ENCODE data around the gene COMMD1.
"Not testable (repeated sequence)": the region's sequence is repeated elsewhere in the genome, so short reads cannot be mapped to it uniquely, and the experiment has no call there.

Gene COMMD1

GRCh38 chr2:62074233-62074632 lies 168.8 kb downstream of the COMMD1 start:
- no peak for DNase-seq (ENCODE audit: low read depth)

GRCh38 chr2:62076980-62077638 lies 171.6 kb downstream of the COMMD1 start:
- no peak for DNase-seq (ENCODE audit: low read depth)

- no peak for DNase-seq (ENCODE audit: low read depth)
Observed at GRCh38 chr2:62084801-62085200, 179.3 kb downstream of the COMMD1 start.

- DNase-seq (ENCODE audit: low read depth), result no peak
Observed at GRCh38 chr2:62089658-62090057, 184.2 kb downstream of the COMMD1 start.

GRCh38 chr2:62091471-62091870 lies 186.0 kb downstream of the COMMD1 start:
- no peak for DNase-seq (ENCODE audit: low read depth)

GRCh38 chr2:62099050-62099449 lies 193.6 kb downstream of the COMMD1 start:
- DNase-seq (ENCODE audit: low read depth), result no peak

- DNase-seq (ENCODE audit: low read depth), result no peak
Observed at GRCh38 chr2:62099523-62100175, 194.2 kb downstream of the COMMD1 start.

GRCh38 chr2:62101886-62102285 lies 196.4 kb downstream of the COMMD1 start:
- no peak for DNase-seq (ENCODE audit: low read depth)

- no peak for DNase-seq (ENCODE audit: low read depth)
Observed at GRCh38 chr2:62102402-62102920, 197.0 kb downstream of the COMMD1 start.

GRCh38 chr2:62109554-62109953 lies 204.1 kb downstream of the COMMD1 start:
- no peak for DNase-seq (ENCODE audit: low read depth)

GRCh38 chr2:62110415-62111025 lies 205.0 kb downstream of the COMMD1 start:
- no peak for DNase-seq (ENCODE audit: low read depth)

- no peak for DNase-seq (ENCODE audit: low read depth)
Observed at GRCh38 chr2:62112179-62112578, 206.7 kb downstream of the COMMD1 start.

GRCh38 chr2:62114564-62114963 lies 209.1 kb downstream of the COMMD1 start:
- no peak for DNase-seq (ENCODE audit: low read depth)

- no peak for DNase-seq (ENCODE audit: low read depth)
Observed at GRCh38 chr2:62116983-62117382, 211.5 kb downstream of the COMMD1 start.

- no peak for DNase-seq (ENCODE audit: low read depth)
Observed at GRCh38 chr2:62118160-62118559, 212.7 kb downstream of the COMMD1 start.

- no peak for DNase-seq (ENCODE audit: low read depth)
Observed at GRCh38 chr2:62119311-62119974, 214.0 kb downstream of the COMMD1 start.

- DNase-seq (ENCODE audit: low read depth), result not testable (repeated sequence)
Observed at GRCh38 chr2:62126239-62126638, 220.8 kb downstream of the COMMD1 start.

GRCh38 chr2:62133320-62133823 lies 227.9 kb downstream of the COMMD1 start:
- no peak for DNase-seq (ENCODE audit: low read depth)

- no peak for DNase-seq (ENCODE audit: low read depth)
Observed at GRCh38 chr2:62136956-62137830, 231.7 kb downstream of the COMMD1 start.

- no peak for DNase-seq (ENCODE audit: low read depth)
Observed at GRCh38 chr2:62140426-62141141, 235.1 kb downstream of the COMMD1 start.
